Measurements from ENCODE around the gene MPP1.

MPP1 gene

GRCh38 chrX:154762537-154763296 lies 42.6 kb downstream of the MPP1 start, which contains the start of gene DKC1 (continued):
- TF ChIP-seq ZNF449 (tag by site-specific recombination; IDR thresholded peaks at IDR 0.05) (no peak), ZNF169 (tag by site-specific recombination; IDR thresholded peaks at IDR 0.05) (no peak), ZNF133 (tag by site-specific recombination; IDR thresholded peaks at IDR 0.05) (no peak), ZNF140 (tag by site-specific recombination; IDR thresholded peaks at IDR 0.05) (no peak), ZNF585B (tag by site-specific recombination; IDR thresholded peaks at IDR 0.05) (no peak), ZNF146 (tag by site-specific recombination; IDR thresholded peaks at IDR 0.05) (no peak), SP3 (tag by site-specific recombination; IDR thresholded peaks at IDR 0.05) (peak; percentile 95), ZNF24 (tag by site-specific recombination; IDR thresholded peaks at IDR 0.05) (no peak), AEBP2 (tag by site-specific recombination; IDR thresholded peaks at IDR 0.05; ENCODE audit: borderline replicate concordance) (no peak), ZNF530 (tag by site-specific recombination; IDR thresholded peaks at IDR 0.05; ENCODE audit: low read depth) (no peak), ZNF404 (tag by site-specific recombination; IDR thresholded peaks at IDR 0.05) (no peak), GLI2 (tag by site-specific recombination; IDR thresholded peaks at IDR 0.05; ENCODE audit: borderline replicate concordance, low read depth) (no peak), ZBTB7A (tag by site-specific recombination; IDR thresholded peaks at IDR 0.05; ENCODE audit: low read depth) (no peak), ZNF473 (tag by site-specific recombination; IDR thresholded peaks at IDR 0.05) (no peak), ZNF791 (tag by site-specific recombination; IDR thresholded peaks at IDR 0.05) (no peak), ZNF777 (tag by site-specific recombination; IDR thresholded peaks at IDR 0.05; ENCODE audit: borderline replicate concordance) (no peak; the same call in 1 of the 2 replicates), ZNF610 (tag by site-specific recombination; IDR thresholded peaks at IDR 0.05; ENCODE audit: borderline replicate concordance) (0 out of 2 replicates have a peak, but pooled peaks have one; percentile 46), ZSCAN5A (tag by site-specific recombination; IDR thresholded peaks at IDR 0.05) (0 out of 2 replicates have a peak, but pooled peaks have one; percentile 85), ZNF223 (tag by site-specific recombination; IDR thresholded peaks at IDR 0.05) (no peak), ZFP37 (tag by site-specific recombination; IDR thresholded peaks at IDR 0.05) (peak; percentile 50; the same call in 1 of the 2 replicates), ZBTB17 (tag by site-specific recombination; IDR thresholded peaks at IDR 0.05) (no peak; the same call in 1 of the 2 replicates), ZNF112 (tag by site-specific recombination; IDR thresholded peaks at IDR 0.05) (no peak), BCL6B (tag by site-specific recombination; IDR thresholded peaks at IDR 0.05) (no peak), ZNF768 (tag by site-specific recombination; IDR thresholded peaks at IDR 0.05) (no peak), ZIC2 (tag by site-specific recombination; IDR thresholded peaks at IDR 0.05) (0 out of 2 replicates have a peak, but pooled peaks have one; percentile 17), ZNF138 (tag by site-specific recombination; IDR thresholded peaks at IDR 0.05; ENCODE audit: borderline replicate concordance) (no peak), ZXDB (tag by site-specific recombination; IDR thresholded peaks at IDR 0.05) (peak; percentile 47), PBX3 (CRISPR knock-in tag; IDR thresholded peaks at IDR 0.05) (peak; percentile 54; the same call in 1 of the 2 replicates), ZNF549 (tag by site-specific recombination; IDR thresholded peaks at IDR 0.05) (no peak), YY1 (tag by site-specific recombination; IDR thresholded peaks at IDR 0.05) (peak; percentile 66; the same call in 1 of the 2 replicates), IKZF3 (tag by site-specific recombination; IDR thresholded peaks at IDR 0.05) (no peak), ZNF239 (tag by site-specific recombination; IDR thresholded peaks at IDR 0.05) (no peak), ZNF704 (tag by site-specific recombination; IDR thresholded peaks at IDR 0.05) (peak; percentile 49; the same call in 1 of the 2 replicates)
